Breast epithelium (tissue), 4 donors: Measurements from ENCODE around the gene ARHGEF28. TPM values are rescaled to one million over a fixed set of nuclear protein-coding genes. Genes with fewer than 3 reads are reported as not detected.

Experiments
- DNase-seq, 2 donors: peaks; one replicate each; pipeline ENCODE4 v3.0.0-alpha.2; 2019; ENCODE audit warnings: low spot score in 2 of 2
- H3K27ac ChIP-seq, 2 donors: fragments of 200-600 bp; sonication (generic) in 1 of 2; one replicate each; pipeline ENCODE4 v1.5.1; 2016 to 2019; ENCODE audit warnings: mild to moderate bottlenecking in 1 of 2
- H3K27me3 ChIP-seq, 2 donors: fragments of 200-600 bp; sonication (generic) in 1 of 2; one replicate each; pipeline versions ENCODE4 v1.5.1 to v1.6.0; 2017 to 2019; ENCODE audit warnings: control low read depth in 1 of 2, mild to moderate bottlenecking in 1 of 2
- H3K36me3 ChIP-seq: fragments of 200-600 bp; one replicate; pipeline ENCODE4 v1.5.1; 2019
- H3K4me1 ChIP-seq, 2 donors: fragments of 200-600 bp; sonication (generic); one replicate each; pipeline ENCODE4 v1.5.1; 2016 to 2019; ENCODE audit warnings: control low read depth in 1 of 2
- H3K4me3 ChIP-seq, 3 donors: fragments of 200-600 bp; sonication (generic); 1 replicate in 2 of 3; 2 replicates in 1 of 3; pipeline ENCODE4 v1.5.1; 2016 to 2019; ENCODE audit warnings: mild to moderate bottlenecking in 3 of 3, moderate library complexity in 2 of 3
- H3K9me3 ChIP-seq, 2 donors: fragments of 200-600 bp; sonication (generic) in 1 of 2; one replicate each; pipeline ENCODE4 v1.5.1; 2016 to 2019; ENCODE audit warnings: control low read depth in 1 of 2
- CTCF ChIP-seq, 3 donors: fragments of 450-650 bp; IDR thresholded peaks; one replicate each; pipeline ENCODE4 v1.5.1; 2016 to 2017; ENCODE audit warnings: antibody characterized with exemption in 3 of 3, mild to moderate bottlenecking in 3 of 3, moderate library complexity in 3 of 3
- POLR2A ChIP-seq: fragments of 450-650 bp; IDR thresholded peaks from one replicate; pipeline ENCODE4 v1.6.1; 2016; ENCODE audit warnings: antibody characterized with exemption, mild to moderate bottlenecking, moderate library complexity
- POLR2AphosphoS5 ChIP-seq, 3 donors: sonication (generic); formaldehyde crosslinking; IDR thresholded peaks; one replicate each; pipeline ENCODE4 v1.6.1; 2017; ENCODE audit warnings: antibody characterized with exemption in 3 of 3
- intact Hi-C: fragments of 100-400 bp; cut with DNase I; formaldehyde crosslinking; loops from one replicate; pipeline ENCODE4 v1.15.1; 2023; ENCODE audit warnings: low total_unique reads
- total RNA-seq, 3 donors: library from RNA; depleted of rRNA; stranded (reverse); fragments of >200 nt; gene quantifications; one replicate each; pipeline ENCODE4 v1.1.0, GENCODE V29; 2016

The ARHGEF28 gene
- total RNA-seq, 3 donors from 2014 or later, result 11.4 to 65.4 (median 31.5) TPM

- H3K36me3 ChIP-seq, result no peaks in the 10 kb centered on the region
- TF ChIP-seq CTCF (IDR thresholded peaks at IDR 0.05), result no peak
- no peak for TF ChIP-seq POLR2AphosphoS5 (IDR thresholded peaks at IDR 0.05)
- TF ChIP-seq POLR2A, result no peak
- intact Hi-C loops, result no loop called here
- H3K27me3 ChIP-seq, result no peaks in the 10 kb centered on the region
- no peaks in the 10 kb centered on the region for H3K9me3 ChIP-seq
- H3K4me3 ChIP-seq, result no peak overlapping the region
- no peak overlapping the region for H3K27ac ChIP-seq
- DNase-seq, result no peak
- H3K4me1 ChIP-seq, result no peaks in the 10 kb centered on the region
These were observed 77.0 kb downstream of the ARHGEF28 start for GRCh38 chr5:73702951-73703350.

GRCh38 chr5:73705364-73705763, 79.4 kb downstream of the ARHGEF28 start:
- H3K36me3 ChIP-seq, result no peaks in the 10 kb centered on the region
- TF ChIP-seq CTCF (IDR thresholded peaks at IDR 0.05), result no peak
- no peak for TF ChIP-seq POLR2A
- no peak for TF ChIP-seq POLR2AphosphoS5 (IDR thresholded peaks at IDR 0.05)
- H3K27ac ChIP-seq, result no peak overlapping the region
- H3K27me3 ChIP-seq, result no peaks in the 10 kb centered on the region
- no peak overlapping the region for H3K4me3 ChIP-seq
- no peaks in the 10 kb centered on the region for H3K4me1 ChIP-seq
- intact Hi-C loops, result no loop called here
- no peaks in the 10 kb centered on the region for H3K9me3 ChIP-seq
- no peak for DNase-seq

- no peak overlapping the region for H3K27ac ChIP-seq
- intact Hi-C loops, result no loop called here
These were observed 81.0 kb downstream of the ARHGEF28 start for GRCh38 chr5:73706963-73707362.

GRCh38 chr5:73709536-73710129, 83.6 kb downstream of the ARHGEF28 start:
- Histone ChIP-seq H3K4me1 (no peaks in the 10 kb centered on the region), H3K4me3 (no peak overlapping the region), H3K36me3 (no peaks in the 10 kb centered on the region), H3K27ac (no peak overlapping the region), H3K9me3 (no peaks in the 10 kb centered on the region), H3K27me3 (no peaks in the 10 kb centered on the region)
- no peak for DNase-seq
- intact Hi-C loops, result no loop called here
- no peak for TF ChIP-seq POLR2AphosphoS5 (IDR thresholded peaks at IDR 0.05)
- TF ChIP-seq CTCF (IDR thresholded peaks at IDR 0.05), result no peak
- no peak for TF ChIP-seq POLR2A

More at GRCh38 chr5:73706963-73707362, 81.0 kb downstream of the ARHGEF28 start:
- H3K36me3 ChIP-seq, result no peaks in the 10 kb centered on the region
- no peaks in the 10 kb centered on the region for H3K9me3 ChIP-seq
- no peak for DNase-seq
- TF ChIP-seq CTCF (IDR thresholded peaks at IDR 0.05) (no peak), POLR2A (no peak), POLR2AphosphoS5 (IDR thresholded peaks at IDR 0.05) (no peak)
- no peaks in the 10 kb centered on the region for H3K27me3 ChIP-seq
- H3K4me3 ChIP-seq, result no peak overlapping the region
- no peaks in the 10 kb centered on the region for H3K4me1 ChIP-seq

- Histone ChIP-seq H3K36me3 (no peaks in the 10 kb centered on the region), H3K4me1 (no peaks in the 10 kb centered on the region), H3K9me3 (no peaks in the 10 kb centered on the region), H3K4me3 (no peak overlapping the region), H3K27ac (no peak overlapping the region), H3K27me3 (no peaks in the 10 kb centered on the region)
- intact Hi-C loops, result no loop called here
- no peak for DNase-seq
- TF ChIP-seq POLR2A, result no peak
- no peak for TF ChIP-seq POLR2AphosphoS5 (IDR thresholded peaks at IDR 0.05)
- TF ChIP-seq CTCF (IDR thresholded peaks at IDR 0.05), result no peak
These were observed 90.3 kb downstream of the ARHGEF28 start for GRCh38 chr5:73716284-73716808.
